ENCODE measurements around the gene SORCS1.
A peak's percentile ranks its signal among the peaks of the same experiment; 100 is the strongest.

Gene SORCS1

GRCh38 chr10:106997721-106998120 is 166.8 kb downstream of the SORCS1 start:
- Histone ChIP-seq H3K4me3 (ENCODE audit: low read length) (no peak overlapping the region), H3K23ac (ENCODE audit: low read length) (no peak overlapping the region), H3K79me2 (ENCODE audit: control insufficient read depth, insufficient read depth, low read length) (no peaks in the 10 kb centered on the region), H2BK15ac (replicated peaks; ENCODE audit: low read depth) (no peak overlapping the region), H3K4me1 (ENCODE audit: control insufficient read depth, low read depth, low read length) (no peaks in the 10 kb centered on the region), H3K18ac (ENCODE audit: low read length) (no peak overlapping the region), H3K27ac (ENCODE audit: low read depth, low read length) (no peak overlapping the region), H3K4ac (ENCODE audit: low read depth, low read length) (no peak overlapping the region), H3K4me2 (ENCODE audit: low read length) (no peak overlapping the region), H2AK5ac (ENCODE audit: low read length) (no peak overlapping the region), H3K27me3 (ENCODE audit: insufficient read depth, low read length, poor library complexity) (no peaks in the 10 kb centered on the region), H2BK120ac (ENCODE audit: low read depth, low read length) (no peak overlapping the region), H3K36me3 (ENCODE audit: control insufficient read depth, insufficient read depth, low read length) (no peaks in the 10 kb centered on the region), H2BK5ac (ENCODE audit: low read length) (no peak overlapping the region), H3K56ac (ENCODE audit: low read length) (no peak overlapping the region), H4K8ac (ENCODE audit: low read depth, low read length) (peak overlapping the region; percentile 81), H4K5ac (ENCODE audit: low read length) (no peak overlapping the region), H3K79me1 (ENCODE audit: low read length) (no peaks in the 10 kb centered on the region), H3K9ac (ENCODE audit: low read length) (no peak overlapping the region)
- no CpG with 5 or more reads among the region's 4 CpGs for WGBS (ENCODE audit: extremely low coverage, insufficient coverage, low lambda C conversion rate)
- no peak for DNase-seq

GRCh38 chr10:106996510-106996909 is 168.0 kb downstream of the SORCS1 start:
- no CpG with 5 or more reads among the region's 3 CpGs for WGBS (ENCODE audit: extremely low coverage, insufficient coverage, low lambda C conversion rate)

GRCh38 chr10:106992055-106992454 is 172.5 kb downstream of the SORCS1 start:
- no peaks in the 10 kb centered on the region for H3K36me3 ChIP-seq (ENCODE audit: control insufficient read depth, insufficient read depth, low read length)
- DNase-seq = no peak
- H3K4ac ChIP-seq (ENCODE audit: low read depth, low read length) = no peak overlapping the region
- no peak overlapping the region for H3K27ac ChIP-seq (ENCODE audit: low read depth, low read length)
- H3K9ac ChIP-seq (ENCODE audit: low read length) = no peak overlapping the region
- no peaks in the 10 kb centered on the region for H3K79me2 ChIP-seq (ENCODE audit: control insufficient read depth, insufficient read depth, low read length)
- no peak overlapping the region for H3K56ac ChIP-seq (ENCODE audit: low read length)
- H3K18ac ChIP-seq (ENCODE audit: low read length) = no peak overlapping the region
- H3K23ac ChIP-seq (ENCODE audit: low read length) = no peak overlapping the region
- no peak overlapping the region for H3K4me2 ChIP-seq (ENCODE audit: low read length)
- H4K8ac ChIP-seq (ENCODE audit: low read depth, low read length) = no peak overlapping the region
- H2BK15ac ChIP-seq (replicated peaks; ENCODE audit: low read depth) = no peak overlapping the region
- no peaks in the 10 kb centered on the region for H3K27me3 ChIP-seq (ENCODE audit: insufficient read depth, low read length, poor library complexity)
- WGBS (ENCODE audit: extremely low coverage, insufficient coverage, low lambda C conversion rate) = no CpG with 5 or more reads among the region's 4 CpGs
- H4K5ac ChIP-seq (ENCODE audit: low read length) = no peak overlapping the region
- no peak overlapping the region for H2BK120ac ChIP-seq (ENCODE audit: low read depth, low read length)
- H3K4me3 ChIP-seq (ENCODE audit: low read length) = no peak overlapping the region
- no peak overlapping the region for H2AK5ac ChIP-seq (ENCODE audit: low read length)
- H3K79me1 ChIP-seq (ENCODE audit: low read length) = no peaks in the 10 kb centered on the region
- H3K4me1 ChIP-seq (ENCODE audit: control insufficient read depth, low read depth, low read length) = no peaks in the 10 kb centered on the region
- no peak overlapping the region for H2BK5ac ChIP-seq (ENCODE audit: low read length)

More at GRCh38 chr10:106996510-106996909, 168.0 kb downstream of the SORCS1 start:
- H2AK5ac ChIP-seq (ENCODE audit: low read length) = no peak overlapping the region
- H2BK120ac ChIP-seq (ENCODE audit: low read depth, low read length) = no peak overlapping the region
- no peaks in the 10 kb centered on the region for H3K27me3 ChIP-seq (ENCODE audit: insufficient read depth, low read length, poor library complexity)
- no peak overlapping the region for H4K8ac ChIP-seq (ENCODE audit: low read depth, low read length)
- no peak overlapping the region for H3K9ac ChIP-seq (ENCODE audit: low read length)
- DNase-seq = no peak
- no peaks in the 10 kb centered on the region for H3K79me1 ChIP-seq (ENCODE audit: low read length)
- H3K23ac ChIP-seq (ENCODE audit: low read length) = no peak overlapping the region
- no peak overlapping the region for H2BK5ac ChIP-seq (ENCODE audit: low read length)
- H3K36me3 ChIP-seq (ENCODE audit: control insufficient read depth, insufficient read depth, low read length) = no peaks in the 10 kb centered on the region
- no peaks in the 10 kb centered on the region for H3K4me1 ChIP-seq (ENCODE audit: control insufficient read depth, low read depth, low read length)
- H3K4ac ChIP-seq (ENCODE audit: low read depth, low read length) = no peak overlapping the region
- H3K56ac ChIP-seq (ENCODE audit: low read length) = no peak overlapping the region
- no peak overlapping the region for H3K4me2 ChIP-seq (ENCODE audit: low read length)
- no peak overlapping the region for H3K27ac ChIP-seq (ENCODE audit: low read depth, low read length)
- H4K5ac ChIP-seq (ENCODE audit: low read length) = no peak overlapping the region
- H3K79me2 ChIP-seq (ENCODE audit: control insufficient read depth, insufficient read depth, low read length) = no peaks in the 10 kb centered on the region
- no peak overlapping the region for H2BK15ac ChIP-seq (replicated peaks; ENCODE audit: low read depth)
- no peak overlapping the region for H3K4me3 ChIP-seq (ENCODE audit: low read length)
- no peak overlapping the region for H3K18ac ChIP-seq (ENCODE audit: low read length)

GRCh38 chr10:106991091-106991490 is 173.4 kb downstream of the SORCS1 start:
- Histone ChIP-seq H3K4me2 (ENCODE audit: low read length) (no peak overlapping the region), H3K4me3 (ENCODE audit: low read length) (no peak overlapping the region), H4K8ac (ENCODE audit: low read depth, low read length) (no peak overlapping the region), H3K56ac (ENCODE audit: low read length) (no peak overlapping the region), H3K27ac (ENCODE audit: low read depth, low read length) (no peak overlapping the region), H3K4ac (ENCODE audit: low read depth, low read length) (no peak overlapping the region), H3K36me3 (ENCODE audit: control insufficient read depth, insufficient read depth, low read length) (no peaks in the 10 kb centered on the region), H3K79me2 (ENCODE audit: control insufficient read depth, insufficient read depth, low read length) (no peaks in the 10 kb centered on the region), H3K79me1 (ENCODE audit: low read length) (no peaks in the 10 kb centered on the region), H2BK120ac (ENCODE audit: low read depth, low read length) (no peak overlapping the region), H2BK5ac (ENCODE audit: low read length) (no peak overlapping the region), H3K4me1 (ENCODE audit: control insufficient read depth, low read depth, low read length) (no peaks in the 10 kb centered on the region), H3K9ac (ENCODE audit: low read length) (no peak overlapping the region), H3K23ac (ENCODE audit: low read length) (no peak overlapping the region), H4K5ac (ENCODE audit: low read length) (no peak overlapping the region), H3K27me3 (ENCODE audit: insufficient read depth, low read length, poor library complexity) (no peaks in the 10 kb centered on the region), H2BK15ac (replicated peaks; ENCODE audit: low read depth) (no peak overlapping the region), H2AK5ac (ENCODE audit: low read length) (no peak overlapping the region), H3K18ac (ENCODE audit: low read length) (no peak overlapping the region)
- no peak for DNase-seq
- WGBS (ENCODE audit: extremely low coverage, insufficient coverage, low lambda C conversion rate) = no CpG with 5 or more reads among the region's 4 CpGs

- Histone ChIP-seq H2BK120ac (ENCODE audit: low read depth, low read length) (no peak overlapping the region), H2BK5ac (ENCODE audit: low read length) (no peak overlapping the region), H3K27ac (ENCODE audit: low read depth, low read length) (no peak overlapping the region), H3K23ac (ENCODE audit: low read length) (no peak overlapping the region), H3K4ac (ENCODE audit: low read depth, low read length) (no peak overlapping the region), H3K9ac (ENCODE audit: low read length) (no peak overlapping the region), H3K27me3 (ENCODE audit: insufficient read depth, low read length, poor library complexity) (no peaks in the 10 kb centered on the region), H3K79me2 (ENCODE audit: control insufficient read depth, insufficient read depth, low read length) (no peaks in the 10 kb centered on the region), H3K56ac (ENCODE audit: low read length) (no peak overlapping the region), H3K79me1 (ENCODE audit: low read length) (no peaks in the 10 kb centered on the region), H3K4me3 (ENCODE audit: low read length) (no peak overlapping the region), H2AK5ac (ENCODE audit: low read length) (no peak overlapping the region), H3K4me1 (ENCODE audit: control insufficient read depth, low read depth, low read length) (no peaks in the 10 kb centered on the region), H3K36me3 (ENCODE audit: control insufficient read depth, insufficient read depth, low read length) (no peaks in the 10 kb centered on the region), H3K18ac (ENCODE audit: low read length) (no peak overlapping the region), H4K8ac (ENCODE audit: low read depth, low read length) (no peak overlapping the region), H3K4me2 (ENCODE audit: low read length) (no peak overlapping the region), H4K5ac (ENCODE audit: low read length) (no peak overlapping the region), H2BK15ac (replicated peaks; ENCODE audit: low read depth) (no peak overlapping the region)
- WGBS (ENCODE audit: extremely low coverage, insufficient coverage, low lambda C conversion rate) = no CpG with 5 or more reads among the region's 5 CpGs
- no peak for DNase-seq
Observed at GRCh38 chr10:106987362-106987761, 177.1 kb downstream of the SORCS1 start.

- H3K36me3 ChIP-seq (ENCODE audit: control insufficient read depth, insufficient read depth, low read length) = no peaks in the 10 kb centered on the region
- no peak for DNase-seq
Observed at GRCh38 chr10:106982268-106982667, 182.2 kb downstream of the SORCS1 start.

More at GRCh38 chr10:106982268-106982667, 182.2 kb downstream of the SORCS1 start:
- Histone ChIP-seq H3K79me2 (ENCODE audit: control insufficient read depth, insufficient read depth, low read length) (no peaks in the 10 kb centered on the region), H3K4ac (ENCODE audit: low read depth, low read length) (no peak overlapping the region), H2BK15ac (replicated peaks; ENCODE audit: low read depth) (no peak overlapping the region), H3K18ac (ENCODE audit: low read length) (no peak overlapping the region), H3K23ac (ENCODE audit: low read length) (no peak overlapping the region), H3K27ac (ENCODE audit: low read depth, low read length) (no peak overlapping the region), H3K9ac (ENCODE audit: low read length) (no peak overlapping the region), H4K5ac (ENCODE audit: low read length) (no peak overlapping the region), H3K79me1 (ENCODE audit: low read length) (no peaks in the 10 kb centered on the region), H3K4me1 (ENCODE audit: control insufficient read depth, low read depth, low read length) (no peaks in the 10 kb centered on the region), H4K8ac (ENCODE audit: low read depth, low read length) (no peak overlapping the region), H2BK120ac (ENCODE audit: low read depth, low read length) (no peak overlapping the region), H2AK5ac (ENCODE audit: low read length) (no peak overlapping the region), H3K4me2 (ENCODE audit: low read length) (no peak overlapping the region), H3K56ac (ENCODE audit: low read length) (no peak overlapping the region), H3K27me3 (ENCODE audit: insufficient read depth, low read length, poor library complexity) (no peaks in the 10 kb centered on the region), H2BK5ac (ENCODE audit: low read length) (no peak overlapping the region), H3K4me3 (ENCODE audit: low read length) (no peak overlapping the region)
- no CpG with 5 or more reads among the region's 4 CpGs for WGBS (ENCODE audit: extremely low coverage, insufficient coverage, low lambda C conversion rate)

Measured in mesendoderm (in vitro differentiated cells).